ENCODE measurements around the gene GTF2H4.
"Not testable (repeated sequence)": the region's sequence is repeated elsewhere in the genome, so short reads cannot be mapped to it uniquely, and the experiment has no call there.

The GTF2H4 gene

DNA sequence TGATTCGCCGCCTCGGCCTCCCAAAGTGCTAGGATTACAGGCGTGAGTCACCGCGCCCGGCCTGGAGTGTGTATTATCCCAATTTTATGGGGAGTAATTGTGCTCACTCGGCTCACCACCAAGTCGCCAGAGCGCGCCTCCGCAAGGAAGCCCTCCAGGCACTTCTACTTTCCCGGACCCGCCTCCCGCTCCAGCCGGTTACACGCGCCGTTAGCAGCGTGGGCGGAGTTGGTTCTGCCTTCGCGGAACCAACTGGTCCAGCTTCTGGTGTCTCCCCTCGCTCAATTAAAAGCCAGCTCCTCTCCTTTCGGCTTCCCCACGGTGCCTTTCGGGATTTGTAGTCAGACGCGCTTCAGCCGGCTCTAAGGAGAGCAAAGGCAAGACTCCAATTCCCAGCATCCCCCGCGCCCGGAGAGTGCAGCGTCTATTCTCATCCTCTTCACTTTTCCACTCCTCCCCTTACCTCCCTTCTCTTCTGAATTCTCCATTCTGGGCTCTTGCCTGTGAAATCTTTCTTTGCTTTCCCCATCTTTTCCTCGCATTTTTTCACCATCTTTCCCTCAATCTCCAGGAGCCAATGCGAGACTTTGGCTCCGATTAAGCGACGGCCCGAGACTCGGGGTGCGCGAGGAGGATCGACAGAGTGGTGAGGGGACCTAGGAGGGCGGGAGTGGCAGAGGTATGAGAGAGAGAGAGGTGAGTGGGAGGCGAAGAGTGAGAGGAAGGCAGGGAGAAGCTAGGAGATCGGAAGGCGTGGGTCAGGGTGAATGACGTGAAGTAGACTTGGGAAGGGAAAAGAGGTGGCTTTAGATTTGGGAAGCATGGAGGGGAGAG, at the start of gene GTF2H4:
Gene GTF2H4, plus strand, starts transcription at position 450 of the 834 bp plus-strand sequence.
- H3K4me3 ChIP-seq (ENCODE audit: low read length in 2 of 2): peak within 1 kb of the TSS; percentile 91 to 99
- H3K4me1 ChIP-seq (ENCODE audit: control insufficient read depth in 2 of 2, insufficient read depth in 2 of 2, low read length in 2 of 2): peaks cover 9 to 10% of the 10 kb centered on the region in 2 donors
- no peaks in the 10 kb centered on the region for H3K9me3 ChIP-seq (ENCODE audit: control insufficient read depth in 2 of 2, low read length in 2 of 2)
- H3K27me3 ChIP-seq (ENCODE audit: control insufficient read depth in 2 of 2, insufficient read depth in 2 of 2, low read length in 2 of 2): no peaks in the 10 kb centered on the region
- peak within 1 kb of the TSS; percentile 1 to 37 for H3K27ac ChIP-seq (ENCODE audit: low read depth in 2 of 2, low read length in 2 of 2)
- H3K36me3 ChIP-seq (ENCODE audit: control insufficient read depth in 2 of 2, insufficient read depth in 2 of 2, low read length in 2 of 2): peaks cover 13 to 14% of the 10 kb centered on the region in 2 donors
- peak within 1 kb of the TSS; percentile 68 to 80 for H3K9ac ChIP-seq (ENCODE audit: low read depth in 1 of 2, low read length in 2 of 2)

DNA sequence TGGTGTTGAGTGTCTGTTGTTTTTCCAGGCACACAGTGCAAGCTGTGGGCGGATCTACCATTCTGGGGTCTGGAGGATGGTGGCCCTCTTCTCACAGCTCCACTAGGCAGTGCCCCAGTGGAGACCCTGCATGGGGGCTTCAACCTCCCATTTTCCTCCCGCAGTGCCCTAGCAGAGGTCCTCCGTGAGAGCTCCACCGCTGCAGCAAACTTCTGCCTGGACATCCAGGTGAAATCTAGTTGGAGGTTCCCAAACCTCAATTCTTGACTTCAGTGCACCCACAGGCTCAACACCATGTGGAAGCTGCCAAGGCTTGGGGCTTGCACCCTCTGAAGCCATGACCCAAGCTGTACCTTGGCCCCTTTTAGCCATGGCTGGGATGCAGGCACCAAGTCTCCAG, 48.3 kb upstream of the GTF2H4 start:
- H3K27ac ChIP-seq (ENCODE audit: low read depth in 2 of 2, low read length in 2 of 2); H3K36me3 ChIP-seq (ENCODE audit: control insufficient read depth in 2 of 2, insufficient read depth in 2 of 2, low read length in 2 of 2); H3K27me3 ChIP-seq (ENCODE audit: control insufficient read depth in 2 of 2, insufficient read depth in 2 of 2, low read length in 2 of 2); H3K4me3 ChIP-seq (ENCODE audit: low read length in 2 of 2); H3K9me3 ChIP-seq (ENCODE audit: control insufficient read depth in 2 of 2, low read length in 2 of 2); H3K4me1 ChIP-seq (ENCODE audit: control insufficient read depth in 2 of 2, insufficient read depth in 2 of 2, low read length in 2 of 2); H3K9ac ChIP-seq (ENCODE audit: low read depth in 1 of 2, low read length in 2 of 2): not testable (repeated sequence)

DNA sequence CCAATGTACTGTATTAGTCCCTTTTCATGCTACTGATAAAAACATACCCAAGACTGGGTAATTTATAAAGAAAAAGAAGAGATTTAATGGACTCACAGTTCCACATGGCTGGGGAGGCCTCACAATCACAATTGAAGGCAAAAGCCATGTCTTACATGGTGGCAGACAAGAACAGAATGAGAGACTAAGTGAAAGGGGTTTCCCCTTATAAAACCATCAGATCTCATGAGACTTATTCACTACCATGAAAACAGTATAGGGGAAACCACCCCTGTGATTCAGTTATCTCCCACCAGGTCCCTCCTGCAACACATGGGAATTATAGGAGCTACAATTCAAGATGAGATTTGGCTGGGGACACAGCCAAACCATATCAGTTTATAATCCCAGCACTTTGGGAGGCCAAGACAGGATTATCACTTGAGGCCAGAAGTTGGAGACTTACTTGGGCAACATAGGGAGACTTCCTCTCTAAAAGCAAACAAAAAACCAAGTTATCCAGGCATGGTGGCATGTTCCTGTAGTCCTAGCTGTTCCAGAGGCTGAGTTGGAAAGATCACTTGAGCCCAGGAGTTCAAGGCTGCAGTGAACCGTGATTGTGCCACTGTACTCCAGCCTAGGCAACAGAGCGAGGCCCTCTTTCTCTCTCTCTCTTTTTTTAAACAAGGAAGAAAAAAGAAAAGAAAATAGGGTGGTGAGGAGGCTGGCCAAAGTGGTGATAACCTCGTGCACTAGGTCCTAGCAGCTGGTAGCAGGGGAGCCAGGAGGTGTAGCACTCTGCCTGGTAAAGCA, 46.6 kb upstream of the GTF2H4 start:
- H3K36me3 ChIP-seq (ENCODE audit: control insufficient read depth in 2 of 2, insufficient read depth in 2 of 2, low read length in 2 of 2): no peaks in the 10 kb centered on the region
- H3K4me3 ChIP-seq (ENCODE audit: low read length in 2 of 2): no peak overlapping the region
- H3K27me3 ChIP-seq (ENCODE audit: control insufficient read depth in 2 of 2, insufficient read depth in 2 of 2, low read length in 2 of 2): no peaks in the 10 kb centered on the region
- H3K4me1 ChIP-seq (ENCODE audit: control insufficient read depth in 2 of 2, insufficient read depth in 2 of 2, low read length in 2 of 2): no peaks in the 10 kb centered on the region
- H3K9me3 ChIP-seq (ENCODE audit: control insufficient read depth in 2 of 2, low read length in 2 of 2): no peaks in the 10 kb centered on the region
- no peak overlapping the region for H3K9ac ChIP-seq (ENCODE audit: low read depth in 1 of 2, low read length in 2 of 2)
- H3K27ac ChIP-seq (ENCODE audit: low read depth in 2 of 2, low read length in 2 of 2): no peak overlapping the region

DNA sequence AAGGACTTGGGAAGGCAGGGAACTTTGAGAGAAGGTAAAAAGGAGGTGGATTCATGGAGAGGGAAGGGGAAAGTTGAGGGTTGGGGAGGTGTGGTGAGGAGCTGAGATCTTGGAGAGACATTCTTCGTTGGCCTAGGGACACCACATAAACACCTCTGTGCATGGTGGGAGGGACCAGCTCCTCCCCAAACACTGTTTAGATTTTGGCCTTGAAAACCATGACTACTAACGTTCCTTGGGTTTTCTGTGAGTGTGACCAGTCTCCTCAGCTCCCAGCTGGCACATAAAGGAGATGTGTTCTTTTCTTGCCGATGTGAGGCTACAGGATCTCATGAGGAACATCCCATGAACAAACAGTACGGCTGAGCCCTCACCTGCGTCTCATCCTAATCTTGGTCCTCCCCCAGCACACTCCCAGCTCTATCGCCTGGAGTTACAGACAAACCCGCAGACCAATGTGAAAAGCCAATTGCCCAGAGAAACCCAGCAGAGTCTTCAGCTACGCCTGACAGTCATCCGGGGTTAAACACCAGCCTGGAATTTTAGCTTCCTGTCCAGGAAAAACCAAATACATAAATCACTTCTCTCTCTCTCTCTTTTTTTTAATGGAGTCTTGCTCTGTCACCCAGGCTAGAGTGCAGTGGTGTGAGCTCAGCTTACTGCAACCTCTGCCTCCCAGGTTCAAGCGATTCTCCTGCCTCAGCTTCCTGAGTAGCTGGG, 45.7 kb upstream of the GTF2H4 start:
- no peaks in the 10 kb centered on the region for H3K4me1 ChIP-seq (ENCODE audit: control insufficient read depth in 2 of 2, insufficient read depth in 2 of 2, low read length in 2 of 2)
- no peak overlapping the region for H3K27ac ChIP-seq (ENCODE audit: low read depth in 2 of 2, low read length in 2 of 2)
- H3K9me3 ChIP-seq (ENCODE audit: control insufficient read depth in 2 of 2, low read length in 2 of 2): no peaks in the 10 kb centered on the region
- no peaks in the 10 kb centered on the region for H3K27me3 ChIP-seq (ENCODE audit: control insufficient read depth in 2 of 2, insufficient read depth in 2 of 2, low read length in 2 of 2)
- no peak overlapping the region for H3K9ac ChIP-seq (ENCODE audit: low read depth in 1 of 2, low read length in 2 of 2)
- H3K36me3 ChIP-seq (ENCODE audit: control insufficient read depth in 2 of 2, insufficient read depth in 2 of 2, low read length in 2 of 2): no peaks in the 10 kb centered on the region
- H3K4me3 ChIP-seq (ENCODE audit: low read length in 2 of 2): no peak overlapping the region

DNA sequence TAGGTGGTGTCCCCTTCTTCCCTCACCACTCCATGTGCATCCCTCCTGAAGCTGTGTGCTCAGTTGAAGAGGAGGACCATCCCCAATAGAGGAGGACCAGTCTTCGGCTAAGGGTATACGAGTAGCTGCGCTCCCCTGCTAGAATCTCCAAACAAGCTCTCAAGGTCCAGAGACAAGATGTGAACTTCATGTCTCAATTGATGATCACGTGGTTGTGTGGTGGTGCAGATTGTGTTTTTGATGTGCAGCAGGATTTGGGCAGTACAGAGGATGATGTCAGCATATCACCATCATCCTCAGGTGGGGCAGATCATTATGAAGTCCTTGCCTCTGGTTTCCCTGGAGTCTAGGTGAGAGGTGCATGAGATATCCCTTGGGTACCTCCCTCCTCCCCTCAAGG, 43.7 kb upstream of the GTF2H4 start:
- no peak overlapping the region for H3K9ac ChIP-seq (ENCODE audit: low read depth in 1 of 2, low read length in 2 of 2)
- no peak overlapping the region for H3K27ac ChIP-seq (ENCODE audit: low read depth in 2 of 2, low read length in 2 of 2)

DNA sequence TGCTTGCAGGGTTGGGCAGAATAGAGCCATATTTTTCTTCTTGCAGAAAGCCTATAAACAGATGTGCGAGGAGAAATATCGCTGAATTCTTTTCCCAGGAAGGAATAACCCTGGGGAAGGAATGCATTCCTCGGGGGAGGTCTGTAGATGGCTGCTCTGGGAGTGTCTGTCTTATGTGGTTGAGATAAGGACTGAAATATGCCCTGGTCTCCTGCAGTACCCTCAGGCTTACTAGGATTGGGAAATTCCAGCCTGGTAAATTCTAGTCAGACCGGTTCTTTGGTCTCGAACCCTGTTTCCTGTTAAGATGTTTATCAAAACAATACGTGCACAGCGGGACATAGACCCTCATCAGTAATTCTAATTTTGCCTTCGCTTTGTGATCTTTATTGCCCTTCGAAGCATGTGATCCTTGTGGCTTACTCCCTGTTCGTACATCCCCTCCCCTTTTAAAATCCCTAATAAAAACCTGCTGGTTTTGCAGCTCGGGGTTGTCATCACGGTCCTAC, 38.7 kb upstream of the GTF2H4 start:
- H3K9ac ChIP-seq (ENCODE audit: low read depth in 1 of 2, low read length in 2 of 2); H3K27me3 ChIP-seq (ENCODE audit: control insufficient read depth in 2 of 2, insufficient read depth in 2 of 2, low read length in 2 of 2); H3K4me1 ChIP-seq (ENCODE audit: control insufficient read depth in 2 of 2, insufficient read depth in 2 of 2, low read length in 2 of 2); H3K27ac ChIP-seq (ENCODE audit: low read depth in 2 of 2, low read length in 2 of 2); H3K9me3 ChIP-seq (ENCODE audit: control insufficient read depth in 2 of 2, low read length in 2 of 2); H3K36me3 ChIP-seq (ENCODE audit: control insufficient read depth in 2 of 2, insufficient read depth in 2 of 2, low read length in 2 of 2); H3K4me3 ChIP-seq (ENCODE audit: low read length in 2 of 2): not testable (repeated sequence)

More for the DNA sequence above, 43.7 kb upstream of the GTF2H4 start:
- H3K36me3 ChIP-seq (ENCODE audit: control insufficient read depth in 2 of 2, insufficient read depth in 2 of 2, low read length in 2 of 2): no peaks in the 10 kb centered on the region
- no peaks in the 10 kb centered on the region for H3K27me3 ChIP-seq (ENCODE audit: control insufficient read depth in 2 of 2, insufficient read depth in 2 of 2, low read length in 2 of 2)
- no peak overlapping the region for H3K4me3 ChIP-seq (ENCODE audit: low read length in 2 of 2)
- no peaks in the 10 kb centered on the region for H3K9me3 ChIP-seq (ENCODE audit: control insufficient read depth in 2 of 2, low read length in 2 of 2)
- no peaks in the 10 kb centered on the region for H3K4me1 ChIP-seq (ENCODE audit: control insufficient read depth in 2 of 2, insufficient read depth in 2 of 2, low read length in 2 of 2)

DNA sequence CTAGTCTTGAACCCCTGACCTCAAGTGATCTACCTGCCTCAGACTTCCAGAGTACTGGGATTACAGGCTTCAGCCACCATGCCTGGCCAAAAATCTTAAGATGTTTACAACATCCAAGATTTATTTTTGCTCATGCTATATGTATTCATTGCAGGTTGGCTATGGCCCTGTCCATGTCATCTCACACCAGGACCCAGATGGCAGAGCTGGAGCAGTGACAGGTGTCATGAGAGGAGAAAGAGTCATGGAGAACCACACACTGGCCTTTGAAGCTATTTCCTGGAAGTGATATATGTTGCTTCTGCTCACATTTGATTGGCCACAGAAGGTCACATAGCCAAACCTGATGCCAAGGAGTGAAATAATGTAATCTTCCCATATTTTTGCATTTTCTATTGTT, 37.5 kb upstream of the GTF2H4 start:
- Histone ChIP-seq H3K36me3 (ENCODE audit: control insufficient read depth in 2 of 2, insufficient read depth in 2 of 2, low read length in 2 of 2) (no peaks in the 10 kb centered on the region), H3K27ac (ENCODE audit: low read depth in 2 of 2, low read length in 2 of 2) (no peak overlapping the region), H3K4me1 (ENCODE audit: control insufficient read depth in 2 of 2, insufficient read depth in 2 of 2, low read length in 2 of 2) (no peaks in the 10 kb centered on the region), H3K9me3 (ENCODE audit: control insufficient read depth in 2 of 2, low read length in 2 of 2) (no peaks in the 10 kb centered on the region), H3K27me3 (ENCODE audit: control insufficient read depth in 2 of 2, insufficient read depth in 2 of 2, low read length in 2 of 2) (no peaks in the 10 kb centered on the region), H3K4me3 (ENCODE audit: low read length in 2 of 2) (no peak overlapping the region), H3K9ac (ENCODE audit: low read depth in 1 of 2, low read length in 2 of 2) (no peak overlapping the region)

DNA sequence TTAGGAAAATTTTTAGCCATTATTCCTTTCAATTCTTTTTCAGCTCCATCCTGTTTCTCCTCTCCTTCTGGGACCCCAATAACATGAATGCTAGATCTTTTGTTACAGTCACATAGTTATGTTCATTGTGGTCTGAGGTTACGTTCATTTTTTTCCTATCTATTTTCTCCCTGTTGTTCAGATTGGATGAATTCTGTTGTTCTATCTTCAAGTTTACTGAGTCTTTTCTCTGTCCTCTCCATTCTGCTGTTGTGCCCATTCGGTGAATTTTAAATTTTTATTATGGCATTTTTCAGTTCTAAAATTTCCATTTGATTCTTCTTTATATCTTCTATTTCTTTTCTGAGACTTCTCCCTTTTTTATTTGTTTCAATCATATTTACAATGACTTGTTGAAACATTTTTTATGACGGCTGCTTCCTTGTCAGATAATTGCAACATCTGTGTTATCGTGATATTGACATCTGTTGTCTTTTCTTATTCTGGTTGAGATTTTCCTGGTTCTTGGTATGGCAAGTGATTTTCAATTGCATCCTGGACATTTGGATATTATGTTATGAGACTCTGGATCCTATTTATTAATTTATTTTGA, 36.3 kb upstream of the GTF2H4 start:
- Histone ChIP-seq H3K27me3 (ENCODE audit: control insufficient read depth in 2 of 2, insufficient read depth in 2 of 2, low read length in 2 of 2) (no peaks in the 10 kb centered on the region), H3K27ac (ENCODE audit: low read depth in 2 of 2, low read length in 2 of 2) (no peak overlapping the region), H3K9me3 (ENCODE audit: control insufficient read depth in 2 of 2, low read length in 2 of 2) (no peaks in the 10 kb centered on the region), H3K36me3 (ENCODE audit: control insufficient read depth in 2 of 2, insufficient read depth in 2 of 2, low read length in 2 of 2) (no peaks in the 10 kb centered on the region), H3K4me1 (ENCODE audit: control insufficient read depth in 2 of 2, insufficient read depth in 2 of 2, low read length in 2 of 2) (no peaks in the 10 kb centered on the region), H3K4me3 (ENCODE audit: low read length in 2 of 2) (no peak overlapping the region), H3K9ac (ENCODE audit: low read depth in 1 of 2, low read length in 2 of 2) (no peak overlapping the region)

DNA sequence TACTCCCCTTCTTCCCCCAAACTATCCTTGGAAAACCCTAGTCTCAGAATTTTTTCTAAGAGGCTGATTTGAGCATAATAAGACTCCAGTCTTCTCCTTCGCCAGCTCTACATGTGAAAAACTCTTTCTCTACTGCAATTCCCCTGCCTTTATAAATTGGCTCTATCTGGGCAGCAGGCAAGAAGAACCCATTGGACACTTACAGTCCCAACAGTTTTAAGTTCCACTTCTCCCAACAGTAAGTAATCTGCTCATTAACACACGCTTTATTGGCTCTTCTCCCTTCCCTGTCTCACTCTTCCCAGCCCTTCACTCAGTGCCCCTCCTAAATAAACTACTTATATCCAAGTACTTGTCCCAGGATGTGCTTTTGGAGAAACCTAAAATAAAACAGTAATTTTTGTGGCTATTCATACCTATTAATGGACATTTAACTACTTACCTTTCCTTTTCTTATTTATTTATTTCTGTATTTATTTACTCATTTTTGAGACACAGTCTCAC, 34.8 kb upstream of the GTF2H4 start:
- Histone ChIP-seq H3K36me3 (ENCODE audit: control insufficient read depth in 2 of 2, insufficient read depth in 2 of 2, low read length in 2 of 2) (no peaks in the 10 kb centered on the region), H3K9me3 (ENCODE audit: control insufficient read depth in 2 of 2, low read length in 2 of 2) (no peaks in the 10 kb centered on the region), H3K9ac (ENCODE audit: low read depth in 1 of 2, low read length in 2 of 2) (no peak overlapping the region), H3K4me3 (ENCODE audit: low read length in 2 of 2) (no peak overlapping the region), H3K27ac (ENCODE audit: low read depth in 2 of 2, low read length in 2 of 2) (no peak overlapping the region), H3K27me3 (ENCODE audit: control insufficient read depth in 2 of 2, insufficient read depth in 2 of 2, low read length in 2 of 2) (no peaks in the 10 kb centered on the region), H3K4me1 (ENCODE audit: control insufficient read depth in 2 of 2, insufficient read depth in 2 of 2, low read length in 2 of 2) (peaks cover 0 to 10% of the 10 kb centered on the region in 2 donors)

All from mucosa of rectum (tissue), 2 donors.